HFF-Myc (cell line): ENCODE results near the gene IER5.
"Not testable (repeated sequence)": the region's sequence is repeated elsewhere in the genome, so short reads cannot be mapped to it uniquely, and the experiment has no call there.

Experiments used
- DNase-seq: peaks from one replicate; pipeline ENCODE4 v3.0.0-alpha.2; 2011; ENCODE audit warnings: low read depth; ENCODE audit errors: extremely low read depth
- H3K4me3 ChIP-seq: replicated peaks from 2 replicates; pipeline ENCODE4 v1.5.1; 2011; ENCODE audit warnings: low read depth, mild to moderate bottlenecking, control low read depth, low read length
- TF ChIP-seq, protein P1 (sequence below): IDR thresholded peaks from 2 replicates; pipeline ENCODE4 v1.5.1; 2012; ENCODE audit warnings: mild to moderate bottlenecking, low read depth, low read length, control low read depth; ENCODE audit errors: missing control alignments

Gene IER5

DNA sequence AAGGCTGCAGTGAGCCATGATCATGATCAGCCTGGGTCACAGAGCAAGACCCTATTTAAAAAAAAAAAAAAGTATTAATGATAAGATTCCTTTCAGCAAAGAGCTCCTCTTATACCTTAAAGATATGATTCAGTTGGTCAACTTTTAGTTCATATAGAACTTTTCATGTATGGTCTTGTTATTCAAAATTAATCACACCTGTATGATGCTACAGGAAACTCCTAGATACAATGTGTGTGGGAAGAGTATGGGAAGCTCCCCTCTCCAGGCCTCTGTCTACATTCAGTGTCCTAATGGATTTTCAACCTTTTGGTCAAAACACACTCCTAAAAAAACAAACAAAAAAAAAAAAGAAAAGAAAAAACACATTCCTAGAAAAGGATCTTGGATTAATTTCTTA is 37.6 kb upstream of the IER5 start:
- H3K4me3 ChIP-seq, result no peak overlapping the region
- TF ChIP-seq, protein P1, sequence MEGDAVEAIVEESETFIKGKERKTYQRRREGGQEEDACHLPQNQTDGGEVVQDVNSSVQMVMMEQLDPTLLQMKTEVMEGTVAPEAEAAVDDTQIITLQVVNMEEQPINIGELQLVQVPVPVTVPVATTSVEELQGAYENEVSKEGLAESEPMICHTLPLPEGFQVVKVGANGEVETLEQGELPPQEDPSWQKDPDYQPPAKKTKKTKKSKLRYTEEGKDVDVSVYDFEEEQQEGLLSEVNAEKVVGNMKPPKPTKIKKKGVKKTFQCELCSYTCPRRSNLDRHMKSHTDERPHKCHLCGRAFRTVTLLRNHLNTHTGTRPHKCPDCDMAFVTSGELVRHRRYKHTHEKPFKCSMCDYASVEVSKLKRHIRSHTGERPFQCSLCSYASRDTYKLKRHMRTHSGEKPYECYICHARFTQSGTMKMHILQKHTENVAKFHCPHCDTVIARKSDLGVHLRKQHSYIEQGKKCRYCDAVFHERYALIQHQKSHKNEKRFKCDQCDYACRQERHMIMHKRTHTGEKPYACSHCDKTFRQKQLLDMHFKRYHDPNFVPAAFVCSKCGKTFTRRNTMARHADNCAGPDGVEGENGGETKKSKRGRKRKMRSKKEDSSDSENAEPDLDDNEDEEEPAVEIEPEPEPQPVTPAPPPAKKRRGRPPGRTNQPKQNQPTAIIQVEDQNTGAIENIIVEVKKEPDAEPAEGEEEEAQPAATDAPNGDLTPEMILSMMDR, result no peak
- no peak for DNase-seq

- H3K4me3 ChIP-seq, result no peak overlapping the region
- no peak for DNase-seq
These were observed 31.9 kb upstream of the IER5 start for GRCh38 chr1:181056560-181056959.

DNA sequence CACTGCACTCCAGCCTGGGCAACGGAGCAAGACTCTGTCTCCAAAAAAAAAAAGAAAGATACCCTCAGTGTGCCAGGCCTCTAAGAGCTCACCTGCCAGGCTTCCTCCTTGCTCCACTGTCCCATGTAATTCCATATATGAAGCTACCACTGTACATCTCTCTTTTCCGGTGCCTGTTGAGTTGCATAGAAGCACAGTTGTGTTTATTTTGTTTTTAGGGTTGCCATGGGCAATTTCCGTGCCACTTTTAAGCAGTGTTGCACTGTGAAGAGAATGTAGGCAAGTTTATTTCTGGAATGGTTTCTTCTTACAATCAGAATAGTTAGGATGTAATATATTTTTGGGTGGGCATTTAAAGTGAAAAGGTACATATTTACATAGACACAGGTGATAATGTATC is 31.4 kb upstream of the IER5 start:
- no peak for DNase-seq
- TF ChIP-seq, protein P1, result no peak

More at GRCh38 chr1:181056560-181056959, 31.9 kb upstream of the IER5 start:
- TF ChIP-seq, protein P1, result no peak

DNA sequence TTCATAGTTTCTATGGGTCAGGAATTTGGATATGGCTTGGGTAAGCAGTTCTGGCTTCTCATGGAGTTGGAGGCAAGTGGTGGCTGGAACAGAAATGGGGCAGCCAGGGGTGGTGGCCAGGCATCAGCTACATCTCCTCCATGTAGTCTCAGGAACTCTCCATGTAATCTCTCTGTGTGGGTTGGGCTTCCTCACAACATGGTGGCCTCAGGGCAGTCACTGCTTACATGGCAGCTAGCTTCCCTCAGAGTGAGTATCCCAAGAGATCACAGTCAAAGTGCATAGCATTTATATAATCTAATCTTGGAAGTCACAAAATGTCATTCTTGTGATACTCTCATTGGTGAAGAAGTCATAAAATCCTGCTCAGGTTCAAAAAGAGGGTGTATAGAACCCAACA is 29.1 kb upstream of the IER5 start:
- no peak overlapping the region for H3K4me3 ChIP-seq
- TF ChIP-seq, protein P1, result no peak
- DNase-seq, result no peak

More for the DNA sequence above, 31.4 kb upstream of the IER5 start:
- H3K4me3 ChIP-seq, result no peak overlapping the region

GRCh38 chr1:181060066-181060465 is 28.4 kb upstream of the IER5 start:
- DNase-seq, result no peak
- no peak overlapping the region for H3K4me3 ChIP-seq
- TF ChIP-seq, protein P1, result no peak

- not testable (repeated sequence) for H3K4me3 ChIP-seq, DNase-seq
These were observed 27.6 kb upstream of the IER5 start for GRCh38 chr1:181060947-181061346.

- H3K4me3 ChIP-seq, result no peak overlapping the region
- no peak for DNase-seq
- TF ChIP-seq, protein P1, result no peak
These were observed 27.0 kb upstream of the IER5 start for GRCh38 chr1:181061487-181061886.
